Panc1 (cell line): Measurements from ENCODE around the gene GMEB1. TPM values are rescaled to one million over a fixed set of nuclear protein-coding genes. Genes with fewer than 3 reads are reported as not detected.
"Not testable (repeated sequence)": the region's sequence is repeated elsewhere in the genome, so short reads cannot be mapped to it uniquely, and the experiment has no call there.

Experiments
- ATAC-seq: fragments of 200-7000 bp; cut with Tn5 transposase; 2 replicates; pipeline ENCODE4 v1.9.1; 2020; ENCODE audit warnings: mild to moderate bottlenecking, moderate library complexity
- BruUV-seq: library from RNA; stranded (reverse); fragments of 400-500 nt; replicated peaks from 2 replicates; lab custom pipeline; 2021; lab: Mats Ljungman, UMichigan
- CTCF ChIA-PET: fragments of 300-600 bp; sonication (Branson Sonifier 250); formaldehyde crosslinking; loops from one replicate; lab custom pipeline; 2022; ENCODE audit warnings: antibody characterized with exemption; lab: Charles Lee
- POLR2A ChIA-PET: fragments of 300-600 bp; sonication (Branson Sonifier 250); formaldehyde crosslinking; loops from one replicate; lab custom pipeline; 2022; ENCODE audit warnings: antibody characterized with exemption; lab: Charles Lee
- DNase-seq: peaks from one replicate; pipeline ENCODE4 v3.0.0-alpha.2; 2010; ENCODE audit warnings: low read depth, low spot score
- H3K27ac ChIP-seq: 2 replicates; pipeline ENCODE4 v1.5.1; 2011; ENCODE audit warnings: mild to moderate bottlenecking, low read length, inconsistent platforms
- H3K27me3 ChIP-seq: fragments of 200-500 bp; sonication (Bioruptor generic); 2 replicates; pipeline ENCODE4 v1.6.0; 2014; ENCODE audit warnings: low read length, inconsistent platforms; ENCODE audit not compliant: control insufficient read depth, insufficient read depth
- H3K36me3 ChIP-seq: fragments of 200-500 bp; sonication (Bioruptor generic); 2 replicates; pipeline ENCODE4 v1.5.1; 2014; ENCODE audit warnings: inconsistent platforms, mild to moderate bottlenecking, low read length, moderate library complexity; ENCODE audit not compliant: control insufficient read depth, insufficient read depth
- H3K4me1 ChIP-seq: 2 replicates; pipeline ENCODE4 v1.5.1; 2011; ENCODE audit warnings: inconsistent platforms, mild to moderate bottlenecking, low read length, moderate library complexity; ENCODE audit not compliant: control insufficient read depth, insufficient read depth
- H3K4me3 ChIP-seq, 2 experiments: 2 replicates each; pipeline ENCODE4 v1.5.1; 2011 to 2012; ENCODE audit warnings: low read depth in 2 of 2, low read length in 2 of 2, mild to moderate bottlenecking in 2 of 2, inconsistent platforms in 1 of 2, moderate library complexity in 1 of 2
- H3K9me3 ChIP-seq: fragments of 200-500 bp; sonication (Bioruptor generic); 2 replicates; pipeline ENCODE4 v1.5.1; 2014; ENCODE audit warnings: low read depth, mild to moderate bottlenecking, inconsistent platforms, low read length, moderate library complexity; ENCODE audit not compliant: control insufficient read depth, insufficient read depth
- POLR2AphosphoS5 ChIP-seq: IDR thresholded peaks from 2 replicates; pipeline ENCODE4 v1.6.1; 2012; ENCODE audit warnings: mild to moderate bottlenecking, low read depth, low read length, moderate library complexity
- REST ChIP-seq, 2 experiments: IDR thresholded peaks; 2 replicates each; pipeline ENCODE4 v1.6.1; 2011 to 2012; ENCODE audit warnings: low read depth in 2 of 2, control low read depth in 1 of 2, low read length in 1 of 2, mild to moderate bottlenecking in 1 of 2, moderate library complexity in 1 of 2; ENCODE audit not compliant: insufficient read depth in 1 of 2
- SIN3A ChIP-seq: IDR thresholded peaks from 2 replicates; pipeline ENCODE4 v1.6.1; 2012; ENCODE audit warnings: low read depth, mild to moderate bottlenecking, low read length, moderate library complexity, borderline replicate concordance; ENCODE audit not compliant: insufficient read depth
- TCF7L2 ChIP-seq: IDR thresholded peaks from 2 replicates; pipeline ENCODE4 v1.6.1; 2011; ENCODE audit warnings: mild to moderate bottlenecking, low read depth, low read length, inconsistent platforms
- in situ Hi-C: cut with HindIII; loops from 2 replicates; pipeline ENCODE4 v1.10.0; 2016; ENCODE audit warnings: low sequenced_read_pairs, low pct_unique_long_range_greater_than_20kb
- intact Hi-C: fragments of 100-400 bp; cut with micrococcal nuclease; formaldehyde crosslinking; loops from one replicate; pipeline ENCODE4 v1.10.0; 2022; ENCODE audit not compliant: unreplicated experiment
- total RNA-seq: library from RNA; stranded (reverse); gene quantifications from one replicate; pipeline ENCODE4 v1.2.1, GENCODE V29; 2021; ENCODE audit not compliant: unreplicated experiment
- TF ChIP-seq, protein P1 (sequence below): fragments of 450-650 bp; IDR thresholded peaks from 2 replicates; pipeline ENCODE4 v1.5.1; 2017; ENCODE audit warnings: mild to moderate bottlenecking

The GMEB1 gene
- total RNA-seq, 1 experiment from 2014 or later = 13.8 TPM

DNA sequence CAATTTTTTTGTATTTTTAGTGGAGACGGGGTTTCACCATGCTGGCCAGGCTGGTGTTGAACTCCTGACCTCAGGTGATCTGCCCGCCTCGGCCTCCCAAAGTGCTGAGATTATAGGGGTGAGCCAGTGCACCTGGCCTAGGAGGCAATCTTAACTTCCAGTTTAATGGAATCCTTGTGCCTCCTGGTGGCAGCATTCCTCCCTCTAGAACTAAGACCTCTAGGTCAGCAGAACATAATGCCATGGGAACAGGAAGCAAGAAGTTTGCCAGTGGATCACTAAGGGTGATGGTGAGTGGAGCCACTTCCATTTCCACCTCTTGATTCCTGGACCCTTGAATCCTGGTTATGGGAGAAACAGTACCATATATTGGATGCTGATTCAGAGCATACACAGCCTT is 14.7 kb upstream of the GMEB1 start:
- H3K27me3 ChIP-seq, in situ Hi-C loops, H3K9me3 ChIP-seq, ATAC-seq, H3K36me3 ChIP-seq, POLR2A ChIA-PET, intact Hi-C loops, H3K4me3 ChIP-seq, H3K4me1 ChIP-seq, BruUV-seq, DNase-seq, H3K27ac ChIP-seq, CTCF ChIA-PET: not testable (repeated sequence)
- TF ChIP-seq, protein P1, sequence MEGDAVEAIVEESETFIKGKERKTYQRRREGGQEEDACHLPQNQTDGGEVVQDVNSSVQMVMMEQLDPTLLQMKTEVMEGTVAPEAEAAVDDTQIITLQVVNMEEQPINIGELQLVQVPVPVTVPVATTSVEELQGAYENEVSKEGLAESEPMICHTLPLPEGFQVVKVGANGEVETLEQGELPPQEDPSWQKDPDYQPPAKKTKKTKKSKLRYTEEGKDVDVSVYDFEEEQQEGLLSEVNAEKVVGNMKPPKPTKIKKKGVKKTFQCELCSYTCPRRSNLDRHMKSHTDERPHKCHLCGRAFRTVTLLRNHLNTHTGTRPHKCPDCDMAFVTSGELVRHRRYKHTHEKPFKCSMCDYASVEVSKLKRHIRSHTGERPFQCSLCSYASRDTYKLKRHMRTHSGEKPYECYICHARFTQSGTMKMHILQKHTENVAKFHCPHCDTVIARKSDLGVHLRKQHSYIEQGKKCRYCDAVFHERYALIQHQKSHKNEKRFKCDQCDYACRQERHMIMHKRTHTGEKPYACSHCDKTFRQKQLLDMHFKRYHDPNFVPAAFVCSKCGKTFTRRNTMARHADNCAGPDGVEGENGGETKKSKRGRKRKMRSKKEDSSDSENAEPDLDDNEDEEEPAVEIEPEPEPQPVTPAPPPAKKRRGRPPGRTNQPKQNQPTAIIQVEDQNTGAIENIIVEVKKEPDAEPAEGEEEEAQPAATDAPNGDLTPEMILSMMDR = peak; percentile 72; the same call in 1 of the 2 replicates

- CTCF ChIA-PET, intact Hi-C loops, DNase-seq, BruUV-seq, H3K27me3 ChIP-seq, in situ Hi-C loops, H3K36me3 ChIP-seq, H3K9me3 ChIP-seq, H3K4me3 ChIP-seq, H3K27ac ChIP-seq, H3K4me1 ChIP-seq, ATAC-seq: not testable (repeated sequence)
- POLR2A ChIA-PET = interaction anchor here (0.6 kb wide), 1 partner anchor 12 kb away, joined by 11 read pairs; no protein-coding TSS in a partner anchor
Observed at GRCh38 chr1:28655448-28656311, 12.9 kb upstream of the GMEB1 start.

GRCh38 chr1:28656335-28656734 is 12.2 kb upstream of the GMEB1 start:
- no TSS peak for BruUV-seq
- TF ChIP-seq REST (IDR thresholded peaks at IDR 0.05; ENCODE audit: insufficient read depth in 1 of 2, low read depth in 2 of 2, low read length in 1 of 2) (no peak), POLR2AphosphoS5 (no peak), SIN3A (no peak), TCF7L2 (no peak)
- TF ChIP-seq, protein P1 = no peak
- ChIA-PET CTCF (no interaction called here), POLR2A (no interaction called here)
- in situ Hi-C loops = no loop called here
- H3K9me3 ChIP-seq = no peaks in the 10 kb centered on the region
- DNase-seq = no peak
- intact Hi-C loops = no loop called here
- H3K4me1 ChIP-seq = no peaks in the 10 kb centered on the region
- H3K27me3 ChIP-seq = no peaks in the 10 kb centered on the region
- no peaks in the 10 kb centered on the region for H3K36me3 ChIP-seq
- no peak for ATAC-seq
- no peak overlapping the region for H3K27ac ChIP-seq
- H3K4me3 ChIP-seq = no peak overlapping the region
